Measurements from ENCODE around the gene STK38L. TPM values are rescaled to one million over a fixed set of nuclear protein-coding genes. Genes with fewer than 3 reads are reported as not detected.

Gene STK38L
- polyA plus RNA-seq, 2 of the 4 experiments (the other 2 are of a cell fraction): 17.3 to 32.2 TPM

DNA sequence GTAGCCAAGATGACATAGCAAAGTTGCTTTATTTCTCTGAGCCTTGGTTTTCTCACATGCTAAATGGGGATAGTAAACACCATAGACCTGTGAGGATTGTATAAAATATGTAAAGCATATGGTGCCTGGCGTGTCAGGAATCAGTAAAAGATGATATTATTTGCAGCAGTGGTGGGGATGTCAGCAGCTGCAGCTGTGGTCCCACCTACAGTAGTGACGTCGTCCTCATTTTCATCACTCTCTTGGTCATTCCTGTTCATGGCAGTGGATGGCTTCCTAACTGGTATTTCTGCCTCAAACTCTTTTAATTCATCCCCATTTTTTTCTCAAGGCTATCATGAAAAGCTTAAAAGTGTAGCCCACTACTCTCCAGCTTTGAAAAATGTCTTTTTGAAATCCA lies 100.7 kb downstream of the STK38L start:
- no peak for TF ChIP-seq HOXB5 (CRISPR knock-in tag; IDR thresholded peaks at IDR 0.05)
- TF ChIP-seq, protein P1, sequence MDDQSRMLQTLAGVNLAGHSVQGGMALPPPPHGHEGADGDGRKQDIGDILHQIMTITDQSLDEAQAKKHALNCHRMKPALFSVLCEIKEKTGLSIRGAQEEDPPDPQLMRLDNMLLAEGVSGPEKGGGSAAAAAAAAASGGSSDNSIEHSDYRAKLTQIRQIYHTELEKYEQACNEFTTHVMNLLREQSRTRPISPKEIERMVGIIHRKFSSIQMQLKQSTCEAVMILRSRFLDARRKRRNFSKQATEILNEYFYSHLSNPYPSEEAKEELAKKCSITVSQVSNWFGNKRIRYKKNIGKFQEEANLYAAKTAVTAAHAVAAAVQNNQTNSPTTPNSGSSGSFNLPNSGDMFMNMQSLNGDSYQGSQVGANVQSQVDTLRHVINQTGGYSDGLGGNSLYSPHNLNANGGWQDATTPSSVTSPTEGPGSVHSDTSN (IDR thresholded peaks at IDR 0.05): no peak
- TF ChIP-seq ZC3H11A (IDR thresholded peaks at IDR 0.05): no peak
- no peak for TF ChIP-seq JUNB (IDR thresholded peaks at IDR 0.05)
- no peak for TF ChIP-seq RNF2 (IDR thresholded peaks at IDR 0.05; ENCODE audit: borderline replicate concordance, low read depth)
- TF ChIP-seq HOXA7 (CRISPR knock-in tag; IDR thresholded peaks at IDR 0.05): no peak
- no peak for TF ChIP-seq TFCP2L1 (CRISPR knock-in tag; IDR thresholded peaks at IDR 0.05)
- TF ChIP-seq POLR2A (IDR thresholded peaks at IDR 0.05; ENCODE audit: low read length): no peak
- no peak for TF ChIP-seq MAZ (IDR thresholded peaks at IDR 0.05; ENCODE audit: borderline replicate concordance, low read depth, low read length)
- TF ChIP-seq ZNF302 (CRISPR knock-in tag; IDR thresholded peaks at IDR 0.05): no peak
- no peak for TF ChIP-seq RFX5 (IDR thresholded peaks at IDR 0.05)
- no peak for TF ChIP-seq CBX2 (IDR thresholded peaks at IDR 0.05; ENCODE audit: borderline replicate concordance, low read depth)
- TF ChIP-seq HOXB13 (CRISPR knock-in tag; IDR thresholded peaks at IDR 0.05; ENCODE audit: low read depth): no peak
- TF ChIP-seq E2F6 (IDR thresholded peaks at IDR 0.05; ENCODE audit: borderline replicate concordance, low read depth): no peak
- TF ChIP-seq RARB (CRISPR knock-in tag; IDR thresholded peaks at IDR 0.05): no peak
- FAIRE-seq: no peak
- WGBS (ENCODE audit: missing lambda C conversion rate): 60% methylated on average over 3 of the region's 3 CpGs
- 0 out of 6 replicates have a peak, but pooled peaks of 1 of the 2 experiments have one; percentile 11 for ATAC-seq
- Histone ChIP-seq H3K27ac (peak overlapping the region in 1 of 2 experiments; percentile 79; a peak in 2 of 6 replicates), H3K4me2 (no peak overlapping the region), H3K4me3 (no peak overlapping the region), H3K4me1 (peaks cover 30% of the 10 kb centered on the region), H3K9me3 (no peaks in the 10 kb centered on the region)
- POLR2A ChIA-PET: no interaction called here
- CTCF ChIA-PET: interaction anchor here (0.9 to 1.4 kb wide), 2 partner anchors 13 to 36 kb away, joined by 3 read pairs; no protein-coding TSS in a partner anchor
- DNase-seq (ENCODE audit: low read depth in 1 of 2, low spot score in 1 of 2): no peak

DNA sequence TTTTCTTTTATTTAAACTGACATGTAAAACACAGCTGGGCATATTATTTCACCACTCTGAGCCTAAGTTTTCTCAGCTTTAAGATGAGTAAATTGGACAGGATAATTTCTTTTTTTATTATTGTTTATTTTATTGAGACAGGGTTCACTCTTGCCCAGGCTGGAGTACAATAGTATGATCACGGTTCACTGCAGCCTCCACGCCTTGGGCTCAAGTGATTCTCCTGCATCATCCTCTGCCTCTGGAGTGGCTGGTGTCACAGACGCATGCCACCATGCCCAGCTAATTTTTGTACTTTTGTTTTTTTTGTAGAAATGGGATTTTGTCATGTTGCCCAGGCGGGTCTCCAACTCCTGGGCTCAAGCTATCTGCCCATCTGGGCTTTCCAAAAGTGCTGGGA lies 101.3 kb downstream of the STK38L start:
- no peak for FAIRE-seq
- no peak for ATAC-seq
- Histone ChIP-seq H3K4me3 (no peak overlapping the region), H3K9me3 (no peaks in the 10 kb centered on the region), H3K27ac (peak overlapping the region in 1 of 2 experiments; percentile 79; a peak in 1 of 6 replicates), H3K4me2 (no peak overlapping the region), H3K4me1 (peaks cover 30% of the 10 kb centered on the region)
- DNase-seq (ENCODE audit: low read depth in 1 of 2, low spot score in 1 of 2): no peak
- POLR2A ChIA-PET: no interaction called here
- CTCF ChIA-PET: interaction anchor here (0.9 to 1.4 kb wide), 2 partner anchors 13 to 35 kb away, joined by 3 read pairs; no protein-coding TSS in a partner anchor
- TF ChIP-seq HOXB13 (CRISPR knock-in tag; IDR thresholded peaks at IDR 0.05; ENCODE audit: low read depth) (no peak), RFX5 (IDR thresholded peaks at IDR 0.05) (no peak), HES2 (IDR thresholded peaks at IDR 0.05) (no peak), ZNF302 (CRISPR knock-in tag; IDR thresholded peaks at IDR 0.05) (no peak), BCL3 (IDR thresholded peaks at IDR 0.05) (no peak), RARB (CRISPR knock-in tag; IDR thresholded peaks at IDR 0.05) (no peak), NFE2L2 (conservative IDR thresholded peaks at IDR 0.05; ENCODE audit: low read length) (no peak), TP53 (CRISPR knock-in tag; IDR thresholded peaks at IDR 0.05) (no peak), EHMT2 (IDR thresholded peaks at IDR 0.05; ENCODE audit: low read depth) (no peak), CBX8 (IDR thresholded peaks at IDR 0.05) (no peak), ELK1 (IDR thresholded peaks at IDR 0.05; ENCODE audit: low read depth, low read length) (no peak), NR3C1 (IDR thresholded peaks at IDR 0.05) (no peak), JUNB (IDR thresholded peaks at IDR 0.05) (no peak), SMC3 (IDR thresholded peaks at IDR 0.05) (no peak), RNF2 (IDR thresholded peaks at IDR 0.05; ENCODE audit: borderline replicate concordance, low read depth) (no peak), KDM1A (IDR thresholded peaks at IDR 0.05; ENCODE audit: low read depth) (no peak), NPAS2 (CRISPR knock-in tag; IDR thresholded peaks at IDR 0.05; ENCODE audit: borderline replicate concordance) (no peak)
- TF ChIP-seq, protein P1 (IDR thresholded peaks at IDR 0.05): no peak
- TF ChIP-seq, protein P2, sequence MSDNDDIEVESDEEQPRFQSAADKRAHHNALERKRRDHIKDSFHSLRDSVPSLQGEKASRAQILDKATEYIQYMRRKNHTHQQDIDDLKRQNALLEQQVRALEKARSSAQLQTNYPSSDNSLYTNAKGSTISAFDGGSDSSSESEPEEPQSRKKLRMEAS (IDR thresholded peaks at IDR 0.05): no peak
- 88% methylated on average over 4 of the region's 4 CpGs for WGBS (ENCODE audit: missing lambda C conversion rate)

All from A549 (cell line).